Prostate gland (tissue), 2 donors: ENCODE data around the gene BUD23. TPM values are rescaled to one million over a fixed set of nuclear protein-coding genes. Genes with fewer than 3 reads are reported as not detected.
"Not testable (repeated sequence)": the region's sequence is repeated elsewhere in the genome, so short reads cannot be mapped to it uniquely, and the experiment has no call there.

ENCODE experiments used
- DNase-seq: peaks from one replicate; pipeline ENCODE4 v3.0.0-alpha.2; 2019; ENCODE audit warnings: low spot score
- H3K27ac ChIP-seq, 2 donors: fragments of 200-600 bp; sonication (generic); 2 replicates each; pipeline ENCODE4 v1.5.1; 2017 to 2019
- H3K27me3 ChIP-seq: fragments of 200-600 bp; sonication (generic); replicated peaks from 2 replicates; pipeline ENCODE4 v1.5.1; 2019; ENCODE audit not compliant: insufficient read depth
- H3K36me3 ChIP-seq, 2 donors: fragments of 200-600 bp; sonication (generic); 1 replicate in 1 of 2; 2 replicates in 1 of 2; pipeline versions ENCODE4 v1.5.1 to v1.8.1; 2017 to 2019
- H3K4me1 ChIP-seq: fragments of 200-600 bp; sonication (generic); replicated peaks from 2 replicates; pipeline ENCODE4 v1.5.1; 2019
- H3K4me3 ChIP-seq, 2 donors: fragments of 200-600 bp; sonication (generic); 2 replicates each; pipeline ENCODE4 v1.5.1; 2017 to 2019
- H3K9me3 ChIP-seq: fragments of 200-600 bp; sonication (generic); 2 replicates; pipeline ENCODE4 v1.5.1; 2017
- POLR2A ChIP-seq: fragments of 450-650 bp; IDR thresholded peaks from one replicate; pipeline ENCODE4 v1.6.1; 2016; ENCODE audit warnings: antibody characterized with exemption, mild to moderate bottlenecking
- POLR2AphosphoS5 ChIP-seq: sonication (generic); formaldehyde crosslinking; IDR thresholded peaks from one replicate; pipeline ENCODE4 v1.6.1; 2017; ENCODE audit warnings: antibody characterized with exemption
- WGBS: methylation state at CpG from one replicate; pipeline ENCODE4 v1.1.5; 2018; 5-methylcytosine and 5-hydroxymethylcytosine counted together
- intact Hi-C: fragments of 100-400 bp; cut with DNase I; formaldehyde crosslinking; loops from one replicate; pipeline ENCODE4 v1.14.2; 2022
- total RNA-seq, 2 donors: library from RNA; depleted of rRNA; stranded (reverse); fragments of >200 nt; gene quantifications; one replicate each; pipeline ENCODE4 v1.1.0, GENCODE V29; 2016
- TF ChIP-seq, protein P1 (sequence below), 4 experiments: fragments of 200-600 bp in 2 of 4; fragments of 450-650 bp in 2 of 4; sonication (generic) in 2 of 4; IDR thresholded peaks; 1 replicate in 3 of 4; 2 replicates in 1 of 4; pipeline ENCODE4 v1.5.1; 2016 to 2019; ENCODE audit warnings: antibody characterized with exemption in 4 of 4, mild to moderate bottlenecking in 2 of 4, moderate library complexity in 2 of 4

BUD23 gene
- total RNA-seq, 2 donors from 2014 or later: 72.3 to 196 TPM

- no peak for DNase-seq
- H3K27me3 ChIP-seq: no peaks in the 10 kb centered on the region
- H3K4me3 ChIP-seq: no peak overlapping the region
- TF ChIP-seq POLR2A (no peak), POLR2AphosphoS5 (no peak)
- TF ChIP-seq, protein P1, sequence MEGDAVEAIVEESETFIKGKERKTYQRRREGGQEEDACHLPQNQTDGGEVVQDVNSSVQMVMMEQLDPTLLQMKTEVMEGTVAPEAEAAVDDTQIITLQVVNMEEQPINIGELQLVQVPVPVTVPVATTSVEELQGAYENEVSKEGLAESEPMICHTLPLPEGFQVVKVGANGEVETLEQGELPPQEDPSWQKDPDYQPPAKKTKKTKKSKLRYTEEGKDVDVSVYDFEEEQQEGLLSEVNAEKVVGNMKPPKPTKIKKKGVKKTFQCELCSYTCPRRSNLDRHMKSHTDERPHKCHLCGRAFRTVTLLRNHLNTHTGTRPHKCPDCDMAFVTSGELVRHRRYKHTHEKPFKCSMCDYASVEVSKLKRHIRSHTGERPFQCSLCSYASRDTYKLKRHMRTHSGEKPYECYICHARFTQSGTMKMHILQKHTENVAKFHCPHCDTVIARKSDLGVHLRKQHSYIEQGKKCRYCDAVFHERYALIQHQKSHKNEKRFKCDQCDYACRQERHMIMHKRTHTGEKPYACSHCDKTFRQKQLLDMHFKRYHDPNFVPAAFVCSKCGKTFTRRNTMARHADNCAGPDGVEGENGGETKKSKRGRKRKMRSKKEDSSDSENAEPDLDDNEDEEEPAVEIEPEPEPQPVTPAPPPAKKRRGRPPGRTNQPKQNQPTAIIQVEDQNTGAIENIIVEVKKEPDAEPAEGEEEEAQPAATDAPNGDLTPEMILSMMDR (IDR thresholded peaks at IDR 0.05): no peak
- H3K36me3 ChIP-seq: no peaks in the 10 kb centered on the region
- no peaks in the 10 kb centered on the region for H3K4me1 ChIP-seq
- intact Hi-C loops: no loop called here
- no peaks in the 10 kb centered on the region for H3K9me3 ChIP-seq
- 65% methylated on average over 11 of the region's 11 CpGs for WGBS
- no peak overlapping the region for H3K27ac ChIP-seq
These were observed 30.9 kb upstream of the BUD23 start for GRCh38 chr7:73652541-73652949.

GRCh38 chr7:73655309-73655708 is 28.1 kb upstream of the BUD23 start:
- H3K27me3 ChIP-seq, H3K4me1 ChIP-seq, H3K4me3 ChIP-seq, H3K27ac ChIP-seq, intact Hi-C loops, DNase-seq, H3K9me3 ChIP-seq, H3K36me3 ChIP-seq: not testable (repeated sequence)
- 90% methylated on average over 4 of the region's 4 CpGs for WGBS

- H3K4me1 ChIP-seq: no peaks in the 10 kb centered on the region
- TF ChIP-seq POLR2A (no peak), POLR2AphosphoS5 (no peak)
- intact Hi-C loops: no loop called here
- H3K27ac ChIP-seq: no peak overlapping the region
- no peak overlapping the region for H3K4me3 ChIP-seq
- H3K27me3 ChIP-seq: no peaks in the 10 kb centered on the region
- DNase-seq: no peak
- WGBS: 64% methylated on average over 8 of the region's 8 CpGs
- H3K9me3 ChIP-seq: no peaks in the 10 kb centered on the region
- no peaks in the 10 kb centered on the region for H3K36me3 ChIP-seq
These were observed 23.4 kb upstream of the BUD23 start for GRCh38 chr7:73659983-73660382.

- H3K36me3 ChIP-seq, H3K27me3 ChIP-seq, intact Hi-C loops, DNase-seq, H3K9me3 ChIP-seq, H3K27ac ChIP-seq, H3K4me1 ChIP-seq, H3K4me3 ChIP-seq: not testable (repeated sequence)
- 52% methylated on average over 4 of the region's 4 CpGs for WGBS
These were observed 22.8 kb upstream of the BUD23 start for GRCh38 chr7:73660594-73660993.

GRCh38 chr7:73663033-73663432 is 20.4 kb upstream of the BUD23 start:
- Histone ChIP-seq H3K27ac (no peak overlapping the region), H3K4me3 (no peak overlapping the region), H3K4me1 (no peaks in the 10 kb centered on the region), H3K27me3 (no peaks in the 10 kb centered on the region), H3K9me3 (no peaks in the 10 kb centered on the region), H3K36me3 (no peaks in the 10 kb centered on the region)
- intact Hi-C loops: no loop called here
- DNase-seq: no peak
- TF ChIP-seq, protein P1 (IDR thresholded peaks at IDR 0.05): no peak
- TF ChIP-seq POLR2A (no peak), POLR2AphosphoS5 (no peak)

GRCh38 chr7:73667344-73668102 is 15.9 kb upstream of the BUD23 start, which contains the start of gene VPS37D:
Gene VPS37D, plus strand, starts transcription at chr7:73667831. Its CDS starts 128 bp downstream, at chr7:73667959.
- TF ChIP-seq POLR2AphosphoS5 (peak; percentile 36), POLR2A (peak; percentile 35)
- TF ChIP-seq, protein P1 (IDR thresholded peaks at IDR 0.05): peak; percentile 88 to 97 (median 92)
- Histone ChIP-seq H3K4me1 (peaks cover 8% of the 10 kb centered on the region), H3K36me3 (no peaks in the 10 kb centered on the region), H3K27me3 (no peaks in the 10 kb centered on the region), H3K4me3 (peak within 1 kb of the TSS; percentile 66 to 81), H3K9me3 (no peaks in the 10 kb centered on the region), H3K27ac (peak within 1 kb of the TSS in 1 of 2 donors; percentile 24)
- intact Hi-C loops: no loop called here
- DNase-seq: peak; percentile 87
- 3% methylated on average over 60 of the region's 79 CpGs for WGBS
